Neural cell (in vitro differentiated cells): ENCODE data around the gene ASPSCR1.

Experiments used
- CTCF ChIP-seq: fragments of 450-650 bp; IDR thresholded peaks from 2 replicates; pipeline ENCODE4 v1.5.1; 2014; ENCODE audit warnings: antibody characterized with exemption, mild to moderate bottlenecking, moderate library complexity; ENCODE audit not compliant: poor library complexity, severe bottlenecking
- EP300 ChIP-seq: fragments of 450-650 bp; conservative IDR thresholded peaks from 2 replicates; pipeline ENCODE4 v1.6.1; 2014; ENCODE audit warnings: antibody characterized with exemption, mild to moderate bottlenecking, moderate library complexity; ENCODE audit not compliant: poor library complexity, severe bottlenecking
- EZH2 ChIP-seq: fragments of 200-600, 300-800 bp; shearing (Covaris generic), sonication (generic); IDR thresholded peaks from 2 replicates; pipeline ENCODE4 v1.6.1; 2014; ENCODE audit warnings: antibody characterized with exemption, low read length, borderline replicate concordance, mild to moderate bottlenecking; ENCODE audit not compliant: insufficient read depth, poor library complexity, severe bottlenecking
- POLR2AphosphoS5 ChIP-seq: IDR thresholded peaks from 2 replicates; pipeline ENCODE4 v1.6.1; 2012
- RAD21 ChIP-seq: fragments of 450-650 bp; conservative IDR thresholded peaks from 2 replicates; pipeline ENCODE4 v1.6.1; 2014; ENCODE audit warnings: antibody characterized with exemption, mild to moderate bottlenecking, moderate library complexity
- REST ChIP-seq: IDR thresholded peaks from 2 replicates; pipeline ENCODE4 v1.6.1; 2012; ENCODE audit warnings: borderline replicate concordance
- SMC3 ChIP-seq: fragments of 450-650 bp; conservative IDR thresholded peaks from 2 replicates; pipeline ENCODE4 v1.6.1; 2014; ENCODE audit warnings: antibody characterized with exemption, mild to moderate bottlenecking, moderate library complexity; ENCODE audit not compliant: poor library complexity
- TAF1 ChIP-seq: IDR thresholded peaks from 2 replicates; pipeline ENCODE4 v1.6.1; 2012; ENCODE audit warnings: low read depth

- TF ChIP-seq SMC3: no peak
- TF ChIP-seq EP300: no peak
- TF ChIP-seq CTCF: no peak
- TF ChIP-seq REST: no peak
- TF ChIP-seq EZH2: no peak
- TF ChIP-seq RAD21: no peak
- no peak for TF ChIP-seq POLR2AphosphoS5
- no peak for TF ChIP-seq TAF1
Measured at GRCh38 chr17:82010575-82011525, 33.4 kb downstream of the ASPSCR1 start.
